ENCODE results near the gene PURB. TPM values are rescaled to one million over a fixed set of nuclear protein-coding genes. Genes with fewer than 3 reads are reported as not detected.

The PURB gene
- total RNA-seq, 1 experiment from 2014 or later: 15.9 TPM

DNA sequence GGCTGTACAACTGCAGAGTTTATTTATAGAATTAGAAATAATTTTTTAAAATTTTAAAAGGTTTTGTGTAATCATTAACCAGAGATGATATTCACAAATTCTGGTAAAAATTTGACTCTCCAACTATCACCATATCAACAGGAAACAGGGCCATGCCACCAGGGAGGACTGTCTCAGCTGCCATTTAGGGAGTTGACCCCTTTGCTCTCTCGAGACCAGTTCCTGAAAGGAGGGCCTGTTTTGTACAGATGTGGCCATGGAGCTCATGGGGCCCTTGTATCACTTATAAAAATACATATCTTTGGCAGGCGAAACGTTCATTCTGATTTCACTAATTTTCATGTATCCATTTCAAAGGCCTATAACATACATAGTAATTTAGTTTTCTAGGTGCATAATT is 57.8 kb downstream of the PURB start:
- in situ Hi-C loops (cut with HindIII; ENCODE audit: low pct_unique_long_range_greater_than_20kb, low sequenced_read_pairs): no loop called here
- DNase-seq (ENCODE audit: low read depth): no peak

Other genes with a start within 250 kb of the PURB start
- gene ZMIZ2, start 136.7 kb downstream of the PURB start, total RNA-seq (2014; rRNA removed; shearing (Covaris generic); ENCODE audit: low replicate concordance): 4.6 and 20.0 TPM in 2 replicates
- 5,475 and 6,139 TPM in 2 replicates for gene PPIA, start 88.8 kb downstream of the PURB start, total RNA-seq (2014; rRNA removed; shearing (Covaris generic); ENCODE audit: low replicate concordance)
- 468 and 657 TPM in 2 replicates for gene H2AZ2, start 37.4 kb downstream of the PURB start, total RNA-seq (2014; rRNA removed; shearing (Covaris generic); ENCODE audit: low replicate concordance)
- not detected in 2 replicates for gene MYO1G, start 93.5 kb upstream of the PURB start, total RNA-seq (2014; rRNA removed; shearing (Covaris generic); ENCODE audit: low replicate concordance)
- gene CCM2, start 114.7 kb upstream of the PURB start, total RNA-seq (2014; rRNA removed; shearing (Covaris generic); ENCODE audit: low replicate concordance): 74.6 and 81.5 TPM in 2 replicates
- not detected in 2 replicates for gene NACAD, start 203.4 kb upstream of the PURB start, total RNA-seq (2014; rRNA removed; shearing (Covaris generic); ENCODE audit: low replicate concordance)
- gene TBRG4, start 226.2 kb upstream of the PURB start, total RNA-seq (2014; rRNA removed; shearing (Covaris generic); ENCODE audit: low replicate concordance): 139 and 165 TPM in 2 replicates